ENCODE data around the gene FNBP1.

FNBP1 gene

DNA sequence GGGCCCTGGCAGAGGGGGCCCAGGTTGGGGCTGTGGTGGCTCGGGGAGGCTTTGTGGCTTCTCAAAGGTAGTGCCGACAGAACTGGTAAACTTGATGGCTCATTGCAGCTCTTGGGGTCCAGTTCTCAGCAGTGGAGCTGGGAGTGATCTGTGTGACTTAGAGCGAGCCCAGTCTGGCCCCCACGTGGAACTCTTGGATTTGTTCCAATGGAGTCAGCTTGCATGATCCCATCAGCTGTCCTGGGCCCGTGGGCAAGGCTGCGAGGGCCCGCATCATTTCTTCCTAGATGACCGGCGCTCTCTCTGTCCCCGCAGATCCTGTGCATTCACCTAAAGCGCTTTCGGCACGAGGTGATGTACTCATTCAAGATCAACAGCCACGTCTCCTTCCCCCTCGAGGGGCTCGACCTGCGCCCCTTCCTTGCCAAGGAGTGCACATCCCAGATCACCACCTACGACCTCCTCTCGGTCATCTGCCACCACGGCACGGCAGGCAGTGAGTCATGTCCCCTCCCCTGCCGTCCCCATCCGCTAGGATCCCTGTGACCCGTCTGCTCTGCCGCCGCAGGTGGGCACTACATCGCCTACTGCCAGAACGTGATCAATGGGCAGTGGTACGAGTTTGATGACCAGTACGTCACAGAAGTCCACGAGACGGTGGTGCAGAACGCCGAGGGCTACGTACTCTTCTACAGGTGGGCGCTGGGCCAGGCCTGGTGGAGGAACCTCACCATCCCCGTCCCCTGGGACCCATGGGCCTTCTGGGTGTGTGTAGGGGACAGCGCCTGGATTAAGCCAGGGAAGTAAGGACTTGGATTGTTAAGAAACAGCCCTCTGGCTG, 168.5 kb downstream of the FNBP1 start:
- in situ Hi-C loops (cut with HindIII; ENCODE audit: low pct_ligation_motif_present, low pct_unique_long_range_greater_than_20kb, low sequenced_read_pairs) = no loop called here
- DNase-seq = no peak

DNA sequence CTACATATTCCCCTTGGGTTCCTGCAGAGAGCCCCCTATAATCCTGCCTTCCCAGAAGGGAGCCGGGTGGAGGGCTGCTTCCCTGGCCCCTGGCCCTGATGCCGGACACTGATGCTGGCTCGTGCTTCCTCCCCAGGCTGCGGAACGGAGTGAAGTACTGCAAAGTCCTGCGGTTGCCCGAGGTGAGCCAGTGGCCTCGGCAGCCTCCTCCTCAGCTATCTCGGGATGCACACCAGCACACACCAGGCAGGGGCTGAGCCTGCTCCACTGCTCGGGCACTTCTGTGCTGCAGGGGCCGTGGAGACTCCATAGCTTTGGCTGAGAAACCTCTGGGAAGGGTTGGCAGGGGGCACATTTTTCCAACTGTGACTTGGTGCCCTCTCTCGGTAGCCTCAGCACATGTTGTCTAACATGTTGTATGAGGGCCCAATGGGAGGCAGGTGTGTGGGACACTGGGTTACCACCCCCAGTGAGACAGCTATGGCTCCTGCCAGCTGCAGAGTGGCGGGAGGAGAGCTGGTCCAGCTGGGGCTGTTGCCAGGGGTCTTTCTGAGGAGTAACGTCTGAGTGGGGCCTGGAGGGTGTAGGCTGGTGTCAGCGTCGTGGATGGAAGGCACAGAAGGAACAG, 169.3 kb downstream of the FNBP1 start:
- in situ Hi-C loops (cut with HindIII; ENCODE audit: low pct_ligation_motif_present, low pct_unique_long_range_greater_than_20kb, low sequenced_read_pairs) = no loop called here
- DNase-seq = no peak

DNA sequence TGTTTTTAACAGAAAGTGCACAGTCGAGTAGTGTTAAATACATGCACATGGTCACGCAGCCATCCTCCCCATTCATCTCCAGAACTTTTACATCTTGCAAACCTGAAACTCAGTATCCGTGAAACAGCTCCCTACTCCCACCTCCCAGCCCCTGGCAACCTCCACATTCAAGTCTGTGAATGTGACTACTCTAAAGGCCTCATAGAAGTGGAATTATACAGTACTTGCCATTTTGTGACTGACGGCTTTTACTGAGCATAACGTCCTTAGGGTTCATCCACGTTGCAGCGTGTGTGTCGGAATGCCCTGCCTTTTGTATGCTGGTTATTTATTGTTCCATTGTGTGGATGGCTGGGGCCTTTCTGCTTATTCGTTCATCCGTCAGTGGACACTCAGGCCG, 171.9 kb downstream of the FNBP1 start:
- no peak for DNase-seq
- in situ Hi-C loops (cut with HindIII; ENCODE audit: low pct_ligation_motif_present, low pct_unique_long_range_greater_than_20kb, low sequenced_read_pairs) = no loop called here

GRCh38 chr9:129869585-129870501, 173.1 kb downstream of the FNBP1 start:
- in situ Hi-C loops (cut with HindIII; ENCODE audit: low pct_ligation_motif_present, low pct_unique_long_range_greater_than_20kb, low sequenced_read_pairs) = no loop called here
- no peak for DNase-seq

- no peak for DNase-seq
- in situ Hi-C loops (cut with HindIII; ENCODE audit: low pct_ligation_motif_present, low pct_unique_long_range_greater_than_20kb, low sequenced_read_pairs) = no loop called here
Measured at GRCh38 chr9:129868872-129869486, 174.0 kb downstream of the FNBP1 start.

DNA sequence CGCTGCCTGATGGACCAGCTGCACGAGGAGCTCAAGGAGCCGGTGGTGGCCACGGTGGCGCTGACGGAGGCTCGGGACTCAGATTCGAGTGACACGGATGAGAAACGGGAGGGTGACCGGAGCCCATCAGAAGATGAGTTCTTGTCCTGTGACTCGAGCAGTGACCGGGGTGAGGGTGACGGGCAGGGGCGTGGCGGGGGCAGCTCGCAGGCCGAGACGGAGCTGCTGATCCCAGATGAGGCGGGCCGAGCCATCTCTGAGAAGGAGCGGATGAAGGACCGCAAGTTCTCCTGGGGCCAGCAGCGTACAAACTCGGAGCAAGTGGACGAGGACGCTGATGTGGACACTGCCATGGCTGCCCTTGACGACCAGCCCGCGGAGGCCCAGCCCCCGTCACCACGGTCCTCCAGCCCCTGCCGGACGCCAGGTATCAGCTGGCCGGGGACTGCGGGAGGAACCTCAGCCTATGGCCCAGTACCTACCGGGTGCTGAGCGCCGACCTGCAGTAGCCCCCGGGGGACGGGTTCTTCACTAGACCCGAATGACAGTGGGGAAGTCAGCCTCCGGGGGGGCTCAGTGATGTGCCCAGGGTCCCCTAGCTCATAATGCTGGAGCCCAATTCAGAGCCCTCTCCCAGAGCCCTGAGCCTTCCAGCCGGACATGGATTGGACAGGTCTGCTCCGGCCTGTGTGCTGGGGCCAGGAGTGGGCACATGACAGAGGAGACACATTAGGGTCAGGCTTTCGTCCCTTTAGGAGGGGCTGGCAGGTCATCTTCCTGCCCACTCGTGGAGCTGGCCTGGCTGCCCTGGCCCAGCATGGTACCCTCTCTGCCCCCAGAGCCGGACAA, 174.7 kb downstream of the FNBP1 start:
- in situ Hi-C loops (cut with HindIII; ENCODE audit: low pct_ligation_motif_present, low pct_unique_long_range_greater_than_20kb, low sequenced_read_pairs) = no loop called here
- DNase-seq = no peak

DNA sequence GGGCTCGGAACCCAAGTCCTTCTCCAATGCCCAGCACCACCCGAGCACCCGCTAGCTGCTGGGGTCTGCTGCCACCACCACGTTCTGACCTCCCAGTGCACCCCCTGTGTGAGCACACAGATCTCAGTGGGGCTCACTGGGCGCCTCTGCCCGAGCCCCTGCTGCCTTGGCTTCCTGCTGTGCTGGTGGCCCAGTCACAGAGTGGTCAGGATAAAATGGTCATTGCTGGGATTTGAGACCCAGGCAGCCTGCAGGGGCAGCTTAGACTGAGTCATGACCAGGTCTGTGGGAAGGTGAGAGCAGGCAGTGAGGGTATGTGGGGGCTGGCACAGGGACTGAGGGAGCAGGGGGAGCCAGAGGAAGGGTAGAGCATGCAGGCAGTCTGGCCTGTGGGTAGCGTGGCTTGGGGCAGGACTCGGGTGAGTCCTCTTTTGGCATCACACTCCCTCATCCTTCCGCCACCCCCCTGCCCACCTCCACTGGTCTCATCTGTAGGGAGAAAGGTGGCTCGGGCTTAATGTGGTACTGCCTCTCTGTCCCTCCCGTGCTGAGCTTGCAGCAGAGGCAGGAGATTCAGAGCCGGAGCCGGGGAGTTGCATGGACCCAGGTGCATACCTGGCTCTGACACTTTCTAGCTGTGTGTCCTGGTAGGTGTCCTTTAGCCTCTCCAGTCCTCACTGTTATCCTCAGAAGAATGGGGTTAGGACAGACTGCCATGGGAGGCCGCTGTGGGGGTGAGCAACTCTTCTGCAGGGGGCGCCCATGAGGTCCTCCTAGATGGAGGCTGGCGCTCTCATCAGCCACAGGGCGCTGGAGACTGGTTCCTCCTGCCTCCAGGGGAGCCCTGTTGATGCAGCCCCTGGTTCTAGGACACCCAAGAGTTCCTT, 175.6 kb downstream of the FNBP1 start:
- in situ Hi-C loops (cut with HindIII; ENCODE audit: low pct_ligation_motif_present, low pct_unique_long_range_greater_than_20kb, low sequenced_read_pairs) = no loop called here
- DNase-seq = no peak

DNA sequence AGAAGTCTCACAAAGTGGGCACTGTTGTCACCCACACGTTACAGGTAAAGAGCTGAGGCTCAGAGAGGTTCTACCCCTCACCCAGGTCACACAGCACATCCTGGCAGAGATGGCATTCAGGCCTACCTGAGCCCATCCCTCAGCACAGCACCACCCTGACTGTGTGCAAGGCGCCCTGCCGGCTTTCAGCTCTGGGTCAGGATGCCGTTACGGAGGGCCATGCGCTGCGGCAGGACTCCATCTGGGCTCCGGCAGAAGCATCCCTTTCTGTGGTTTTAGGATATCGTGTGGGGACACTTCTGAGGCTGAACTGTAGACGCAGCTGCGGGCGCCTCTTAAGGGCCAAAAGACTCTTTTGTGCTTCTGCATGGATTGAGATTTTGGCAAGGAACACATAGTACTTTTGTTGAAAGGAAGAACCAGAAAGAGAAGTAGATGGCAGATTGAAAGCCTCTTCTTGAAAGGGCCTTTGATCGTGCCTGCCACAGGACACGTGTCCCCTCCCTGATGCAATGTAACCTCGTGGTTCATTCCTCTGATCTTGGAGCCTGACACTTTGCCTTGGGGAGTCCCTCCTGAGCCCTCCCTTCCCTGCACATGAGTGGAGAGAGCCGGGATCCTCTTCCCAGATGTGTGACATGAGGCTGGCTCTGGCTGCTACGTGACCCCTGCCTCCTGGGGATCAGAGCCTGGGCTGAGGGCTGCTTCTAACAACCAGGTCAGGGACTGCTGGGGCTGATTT, 176.4 kb downstream of the FNBP1 start:
- DNase-seq = no peak
- in situ Hi-C loops (cut with HindIII; ENCODE audit: low pct_ligation_motif_present, low pct_unique_long_range_greater_than_20kb, low sequenced_read_pairs) = no loop called here

DNA sequence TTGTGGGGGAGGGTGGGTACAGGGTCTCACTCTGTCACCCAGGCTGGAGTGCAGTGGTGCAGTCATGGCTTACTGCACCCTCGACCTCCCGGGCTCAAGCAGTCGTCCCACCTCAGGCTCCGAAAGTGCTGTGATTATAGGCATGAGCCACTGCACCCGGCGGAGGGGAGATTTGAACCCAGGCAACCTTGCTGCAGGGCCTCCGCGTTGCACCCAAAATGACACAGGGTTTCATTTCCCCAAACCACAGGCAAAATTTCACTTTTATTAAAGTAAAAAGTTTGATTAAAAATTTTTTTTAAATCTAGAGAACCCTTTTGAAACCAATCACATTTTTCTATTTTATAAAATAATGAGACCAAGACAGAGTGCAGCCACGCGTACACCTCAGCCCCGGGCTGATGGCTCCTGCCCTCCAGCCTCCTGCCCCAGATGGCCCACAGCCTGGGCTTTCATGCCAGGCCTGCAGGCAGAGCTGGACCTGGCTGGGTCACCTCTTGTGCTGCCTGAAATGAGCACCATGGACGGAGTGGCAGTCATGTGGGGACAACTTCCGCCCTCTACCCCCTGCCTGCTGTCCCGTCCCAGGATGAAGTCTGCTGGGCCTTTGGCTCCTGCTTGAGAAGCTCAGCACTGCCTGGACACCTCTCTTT, 177.2 kb downstream of the FNBP1 start:
- in situ Hi-C loops (cut with HindIII; ENCODE audit: low pct_ligation_motif_present, low pct_unique_long_range_greater_than_20kb, low sequenced_read_pairs) = no loop called here
- no peak for DNase-seq

- no peak for DNase-seq
- in situ Hi-C loops (cut with HindIII; ENCODE audit: low pct_ligation_motif_present, low pct_unique_long_range_greater_than_20kb, low sequenced_read_pairs) = no loop called here
Measured at GRCh38 chr9:129864991-129865647, 177.9 kb downstream of the FNBP1 start.

- DNase-seq = no peak
- in situ Hi-C loops (cut with HindIII; ENCODE audit: low pct_ligation_motif_present, low pct_unique_long_range_greater_than_20kb, low sequenced_read_pairs) = no loop called here
Measured at GRCh38 chr9:129863059-129863690, 179.8 kb downstream of the FNBP1 start.

DNA sequence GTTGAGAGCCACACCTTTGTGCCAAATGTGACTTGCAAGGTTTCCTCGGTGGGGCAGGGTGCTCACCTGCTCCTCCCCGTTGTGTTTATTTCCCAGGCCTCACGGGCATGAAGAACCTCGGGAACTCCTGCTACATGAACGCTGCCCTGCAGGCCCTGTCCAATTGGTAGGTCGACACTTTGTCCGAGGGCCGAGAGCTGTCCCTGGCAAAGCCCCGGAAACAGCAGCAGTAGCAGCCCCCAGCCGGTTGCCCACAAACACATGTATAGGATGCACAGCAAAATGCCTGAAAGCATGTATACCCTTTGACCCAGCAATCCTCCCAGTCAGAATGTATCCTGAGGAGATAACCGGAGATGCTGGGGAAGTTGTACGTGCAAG, 181.6 kb downstream of the FNBP1 start:
- no peak for DNase-seq
- in situ Hi-C loops (cut with HindIII; ENCODE audit: low pct_ligation_motif_present, low pct_unique_long_range_greater_than_20kb, low sequenced_read_pairs) = no loop called here

GRCh38 chr9:129860653-129861446, 182.1 kb downstream of the FNBP1 start:
- in situ Hi-C loops (cut with HindIII; ENCODE audit: low pct_ligation_motif_present, low pct_unique_long_range_greater_than_20kb, low sequenced_read_pairs) = no loop called here
- no peak for DNase-seq

- in situ Hi-C loops (cut with HindIII; ENCODE audit: low pct_ligation_motif_present, low pct_unique_long_range_greater_than_20kb, low sequenced_read_pairs) = no loop called here
- no peak for DNase-seq
Measured at GRCh38 chr9:129858167-129858962, 184.6 kb downstream of the FNBP1 start.
